ENCODE measurements around the gene SRRM2.

SRRM2 gene

GRCh38 chr16:2740476-2740875 lies 12.0 kb upstream of the SRRM2 start:
- no peak for ATAC-seq

DNA sequence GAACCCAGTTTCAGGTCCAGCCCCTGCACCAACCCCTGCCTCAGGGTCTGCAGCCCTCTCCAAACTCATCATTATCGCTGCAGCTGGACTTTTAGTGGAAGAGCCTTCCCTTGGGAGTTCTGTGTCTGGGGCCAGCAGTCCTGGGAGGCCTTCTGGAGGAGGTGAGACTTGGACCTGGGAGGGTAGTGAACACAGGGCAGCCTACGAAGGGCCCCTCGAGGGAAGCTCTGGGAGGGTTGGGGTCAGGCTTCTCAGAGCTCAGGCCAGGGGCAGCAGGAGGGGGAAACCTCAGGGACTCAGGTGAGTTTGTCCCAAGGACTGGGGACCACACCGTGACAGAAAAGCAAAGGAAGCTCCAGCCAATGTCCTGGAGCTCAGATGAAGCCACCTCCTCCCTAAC lies 11.3 kb upstream of the SRRM2 start:
- ATAC-seq, result no peak

DNA sequence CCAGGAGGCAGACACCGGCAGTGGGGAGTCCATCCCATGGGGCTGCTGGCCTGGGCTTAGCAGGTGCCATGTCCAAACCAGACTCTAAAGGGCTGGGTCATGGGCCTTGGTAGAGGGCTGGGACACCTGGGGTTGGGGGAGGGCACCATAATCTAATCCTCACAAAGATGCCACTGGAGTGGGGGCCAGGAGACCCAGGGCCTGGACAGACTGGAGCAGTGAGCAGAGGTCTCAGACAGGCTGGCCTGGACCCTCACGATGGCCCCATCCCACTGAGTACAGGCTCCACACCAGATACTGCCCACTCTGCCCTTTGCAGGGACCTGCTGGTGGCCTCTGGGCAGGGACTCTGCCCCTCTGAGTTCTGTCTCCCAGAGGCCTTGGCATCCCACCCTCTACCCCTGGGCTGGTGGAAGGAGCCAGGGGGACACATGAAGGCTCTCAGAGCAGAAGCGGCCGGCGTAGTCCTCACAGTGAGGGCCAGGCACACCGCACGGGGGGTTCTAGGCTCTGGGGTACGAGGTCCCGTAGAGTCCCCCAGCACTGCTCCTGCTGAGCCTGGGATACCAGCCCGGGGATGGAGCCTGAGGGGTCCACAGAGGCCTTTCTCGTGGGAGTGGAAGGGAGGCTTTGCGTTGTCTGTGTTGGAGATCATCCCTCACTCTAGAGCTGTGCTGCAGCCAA lies 10.0 kb upstream of the SRRM2 start:
- no peak for ATAC-seq

- no peak for ATAC-seq
These were observed 9.2 kb upstream of the SRRM2 start for GRCh38 chr16:2743007-2743810.

DNA sequence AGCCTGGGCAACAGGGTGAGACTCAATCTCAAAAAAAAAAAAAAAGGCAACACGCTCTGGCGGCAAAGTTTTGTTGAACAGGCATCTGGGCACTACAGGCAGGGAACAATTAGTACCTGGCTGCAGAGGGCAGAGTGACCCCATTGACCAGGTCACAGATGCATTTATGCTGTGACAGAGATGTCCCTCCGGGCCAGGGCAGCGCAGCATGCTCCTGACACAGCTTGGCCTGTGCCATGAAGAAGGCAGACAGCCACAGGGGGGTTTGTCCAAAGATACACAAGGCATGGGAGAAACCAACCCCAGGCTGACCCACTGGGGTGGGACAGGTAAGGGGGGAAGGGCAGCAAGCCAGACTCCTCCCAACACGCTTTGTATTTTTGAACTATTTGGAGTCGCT lies 7.7 kb upstream of the SRRM2 start:
- ATAC-seq, result no peak

DNA sequence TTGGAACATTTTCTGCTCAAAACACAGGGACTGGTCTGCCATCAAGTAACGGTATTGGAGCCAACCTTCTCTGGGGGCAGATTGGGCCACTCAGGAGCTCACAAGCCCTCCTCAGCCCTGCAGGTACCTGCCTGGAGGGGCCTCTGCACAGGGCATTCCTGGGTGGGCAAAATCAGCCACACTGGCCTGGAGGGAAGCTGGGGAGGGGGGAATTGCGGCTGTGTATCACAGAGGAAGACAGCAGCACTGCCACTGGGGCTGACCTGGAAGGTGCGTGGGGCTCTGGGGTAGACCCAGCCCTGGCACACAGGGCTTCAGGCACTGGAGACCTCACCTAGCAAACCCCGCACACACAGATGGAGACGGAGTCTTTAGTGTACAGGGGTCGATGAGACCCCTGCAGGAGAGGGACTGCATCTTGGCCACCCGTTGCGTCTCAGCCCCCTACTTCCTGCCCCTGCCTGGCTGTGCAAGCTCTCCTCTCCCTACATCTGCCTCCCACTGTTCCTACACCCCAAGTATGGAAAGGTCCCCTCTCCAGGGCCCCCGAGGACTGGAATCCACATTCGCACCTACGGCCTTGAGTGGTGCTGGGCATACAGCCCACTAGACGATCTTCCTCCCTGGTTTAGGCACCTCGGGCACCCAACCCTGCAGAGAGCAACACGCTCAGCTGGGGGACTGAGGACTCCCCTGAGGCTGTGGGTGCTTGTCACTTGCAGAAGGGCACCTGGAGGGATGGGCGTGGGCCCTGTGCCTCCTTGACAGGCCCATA lies 7.1 kb upstream of the SRRM2 start:
- no peak for ATAC-seq

GRCh38 chr16:2745961-2746360 lies 6.5 kb upstream of the SRRM2 start:
- ATAC-seq, result no peak

GRCh38 chr16:2748757-2749455 lies 3.5 kb upstream of the SRRM2 start:
- ATAC-seq, result no peak

DNA sequence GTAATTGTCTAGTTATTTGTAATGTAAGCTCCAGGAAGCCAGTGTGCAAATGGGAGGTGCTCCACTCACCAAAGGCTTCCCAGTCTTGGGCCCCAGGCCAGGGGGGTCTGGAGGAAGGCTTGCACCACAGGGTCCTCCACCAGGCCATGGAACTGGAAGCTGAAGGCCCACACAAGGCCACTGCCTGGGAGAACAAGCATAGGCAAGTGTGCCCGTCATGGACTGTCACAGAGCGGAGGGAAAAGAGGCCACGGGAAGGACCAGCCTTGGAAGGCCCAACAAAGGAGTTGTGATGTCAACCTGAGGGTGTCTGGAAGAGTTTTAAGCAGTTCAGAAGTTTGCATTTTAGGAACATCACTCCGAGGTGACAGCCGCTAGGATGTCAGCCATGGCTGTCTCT lies 3.0 kb upstream of the SRRM2 start:
- no peak for ATAC-seq

DNA sequence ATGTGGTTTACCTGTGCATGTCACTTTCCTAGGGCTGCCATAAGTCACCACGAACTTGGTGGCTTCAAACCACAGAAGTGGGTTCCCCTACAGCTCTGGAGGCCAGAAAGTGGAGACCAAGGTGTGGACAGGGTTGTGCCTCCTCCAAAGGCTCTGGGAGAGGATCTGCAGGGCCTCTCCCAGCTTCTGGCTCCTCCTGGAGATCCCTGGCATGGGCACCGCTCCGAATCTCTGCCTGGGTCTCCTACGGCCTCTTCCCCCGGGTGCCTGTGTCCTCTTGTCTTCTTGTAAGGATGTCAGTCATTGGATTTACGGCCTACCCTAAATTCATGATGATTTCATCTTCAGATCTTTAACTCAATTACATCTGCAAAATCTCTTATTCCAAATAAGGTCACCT lies 2.5 kb upstream of the SRRM2 start:
- no peak for ATAC-seq

- ATAC-seq, result no peak
These were observed 832 bp upstream of the SRRM2 start for GRCh38 chr16:2751577-2752034.

DNA sequence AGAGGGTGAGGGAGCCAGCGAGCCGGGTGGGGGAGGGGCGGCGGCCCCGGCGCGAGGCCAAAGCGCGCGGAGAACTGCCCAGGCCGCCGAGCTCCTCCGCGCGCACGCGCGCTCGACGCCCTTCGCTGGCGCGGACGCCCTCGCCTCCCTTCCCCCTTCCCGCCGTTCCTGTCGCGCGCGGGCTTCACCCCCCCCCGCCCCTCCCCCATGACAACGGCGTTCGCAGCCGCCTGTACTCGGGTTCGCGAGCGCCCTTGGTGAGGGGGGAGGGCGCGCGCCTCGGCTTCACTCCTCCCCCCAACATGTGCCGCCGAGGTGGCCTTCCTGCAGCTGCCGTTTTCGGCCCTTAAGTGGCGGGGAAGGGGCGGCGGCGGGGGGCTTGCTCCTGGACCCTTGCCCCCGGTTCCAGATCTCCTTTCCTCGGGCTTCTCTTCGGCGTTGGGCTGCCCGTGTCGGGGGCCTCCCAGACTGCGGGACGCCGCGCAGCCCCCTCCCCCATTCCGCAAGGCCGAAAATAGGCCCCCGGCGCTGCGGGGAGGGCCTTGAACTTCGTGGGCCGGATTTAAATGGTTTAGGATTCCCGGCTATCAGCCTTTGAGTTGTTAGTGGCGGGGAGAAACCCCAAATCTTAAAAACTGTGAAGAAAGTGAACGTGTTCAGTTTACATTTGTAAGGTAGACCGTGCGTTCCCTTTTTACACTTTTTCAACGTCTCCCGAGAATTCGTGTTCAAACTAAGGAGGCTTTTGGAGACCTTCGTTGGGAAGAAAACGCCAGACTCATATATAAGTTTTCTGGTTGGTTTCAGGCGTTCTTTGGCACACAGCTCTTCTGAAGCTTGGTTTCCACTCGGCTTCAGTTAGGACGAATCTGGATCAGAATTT lies 653 bp downstream of the SRRM2 start:
- ATAC-seq, result peak; percentile 36 to 39

GRCh38 chr16:2753733-2754020 lies 1.2 kb downstream of the SRRM2 start:
- no peak for ATAC-seq

- ATAC-seq, result no peak
These were observed 2.7 kb downstream of the SRRM2 start for GRCh38 chr16:2755158-2755557.

DNA sequence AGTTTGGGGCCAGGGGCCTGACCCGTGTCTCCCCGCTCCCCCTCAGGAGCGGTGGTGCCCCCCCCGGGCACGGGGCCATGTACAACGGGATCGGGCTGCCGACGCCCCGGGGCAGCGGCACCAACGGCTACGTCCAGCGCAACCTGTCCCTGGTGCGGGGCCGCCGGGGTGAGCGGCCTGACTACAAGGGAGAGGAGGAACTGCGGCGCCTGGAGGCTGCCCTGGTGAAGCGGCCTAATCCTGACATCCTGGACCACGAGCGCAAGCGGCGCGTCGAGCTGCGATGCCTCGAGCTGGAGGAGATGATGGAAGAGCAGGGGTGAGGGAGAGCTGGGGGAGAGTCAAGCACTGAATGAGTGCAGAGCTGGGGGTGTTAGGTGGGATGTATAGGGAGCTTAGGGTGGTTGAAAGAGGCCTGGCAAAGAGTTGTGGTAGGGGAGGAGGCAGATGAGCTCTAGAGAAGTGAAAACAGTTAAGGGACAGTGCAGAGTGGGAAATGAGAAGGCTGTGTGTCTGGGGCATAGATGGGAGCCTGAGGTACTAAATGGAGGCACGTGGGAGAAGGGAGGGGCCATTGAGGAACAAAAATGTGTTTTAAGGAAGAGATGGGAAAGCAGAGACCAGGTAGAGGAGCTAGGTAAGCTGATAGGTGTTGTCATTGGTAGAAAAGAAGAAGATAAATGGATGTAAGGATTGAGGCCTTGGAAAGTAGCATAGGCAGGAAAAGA lies 4.0 kb downstream of the SRRM2 start:
- no peak for ATAC-seq

GRCh38 chr16:2757344-2757743 lies 4.9 kb downstream of the SRRM2 start:
- ATAC-seq, result no peak

GRCh38 chr16:2761472-2761871 lies 9.0 kb downstream of the SRRM2 start:
- ATAC-seq, result no peak

- peak in 1 of 2 donors; percentile 9 for ATAC-seq
These were observed 9.6 kb downstream of the SRRM2 start for GRCh38 chr16:2761886-2762583.

DNA sequence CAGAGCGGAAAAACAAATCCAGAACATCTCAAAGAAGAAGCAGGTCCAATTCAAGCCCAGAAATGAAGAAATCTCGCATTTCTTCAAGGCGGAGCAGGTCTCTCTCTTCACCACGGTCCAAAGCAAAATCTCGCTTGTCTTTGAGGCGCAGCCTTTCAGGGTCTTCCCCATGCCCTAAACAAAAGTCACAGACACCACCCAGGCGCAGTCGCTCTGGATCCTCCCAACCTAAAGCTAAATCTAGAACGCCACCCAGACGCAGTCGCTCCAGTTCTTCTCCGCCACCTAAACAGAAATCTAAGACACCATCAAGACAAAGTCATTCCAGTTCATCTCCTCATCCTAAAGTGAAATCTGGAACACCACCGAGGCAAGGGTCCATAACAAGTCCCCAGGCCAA lies 10.3 kb downstream of the SRRM2 start:
- no peak for ATAC-seq

DNA sequence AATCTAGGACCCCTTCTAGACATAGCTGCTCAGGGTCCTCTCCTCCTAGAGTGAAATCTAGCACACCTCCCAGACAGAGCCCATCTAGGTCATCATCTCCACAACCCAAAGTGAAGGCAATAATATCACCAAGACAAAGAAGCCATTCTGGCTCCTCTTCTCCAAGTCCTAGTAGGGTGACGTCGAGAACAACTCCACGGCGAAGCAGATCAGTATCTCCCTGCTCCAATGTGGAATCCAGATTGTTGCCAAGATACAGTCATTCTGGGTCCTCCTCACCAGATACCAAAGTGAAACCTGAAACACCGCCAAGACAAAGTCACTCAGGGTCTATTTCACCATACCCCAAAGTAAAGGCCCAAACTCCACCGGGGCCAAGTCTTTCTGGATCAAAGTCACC lies 10.7 kb downstream of the SRRM2 start:
- no peak for ATAC-seq

- ATAC-seq, result no peak
These were observed 12.3 kb downstream of the SRRM2 start for GRCh38 chr16:2764718-2765117.
